Left hindlimb (tissue), 1 donor: Measurements from ENCODE around the gene NFATC4.
"Not testable (repeated sequence)": the region's sequence is repeated elsewhere in the genome, so short reads cannot be mapped to it uniquely, and the experiment has no call there.

Experiments used
- DNase-seq: peaks from one replicate; pipeline ENCODE4 v3.0.0-alpha.2; 2018

The NFATC4 gene

GRCh38 chr14:24368562-24369252 is 723 bp downstream of the NFATC4 start:
- peak; percentile 93 for DNase-seq

GRCh38 chr14:24369463-24369862 is 1.5 kb downstream of the NFATC4 start:
- DNase-seq, result peak; percentile 56

- DNase-seq, result no peak
Observed at GRCh38 chr14:24369907-24370687, 2.1 kb downstream of the NFATC4 start.

GRCh38 chr14:24370748-24371147 is 2.8 kb downstream of the NFATC4 start:
- DNase-seq, result peak; percentile 52

GRCh38 chr14:24371605-24372004 is 3.6 kb downstream of the NFATC4 start:
- DNase-seq, result not testable (repeated sequence)

GRCh38 chr14:24372701-24373416 is 4.9 kb downstream of the NFATC4 start:
- no peak for DNase-seq

- DNase-seq, result no peak
Observed at GRCh38 chr14:24376448-24377070, 8.6 kb downstream of the NFATC4 start.

GRCh38 chr14:24377126-24377525 is 9.1 kb downstream of the NFATC4 start:
- DNase-seq, result no peak

GRCh38 chr14:24377657-24378056 is 9.7 kb downstream of the NFATC4 start:
- no peak for DNase-seq

GRCh38 chr14:24378327-24378726 is 10.3 kb downstream of the NFATC4 start:
- DNase-seq, result no peak

- no peak for DNase-seq
Observed at GRCh38 chr14:24378981-24379906, 11.3 kb downstream of the NFATC4 start.

GRCh38 chr14:24379907-24380730 is 12.1 kb downstream of the NFATC4 start:
- no peak for DNase-seq

- DNase-seq, result no peak
Observed at GRCh38 chr14:24381363-24382063, 13.5 kb downstream of the NFATC4 start.

GRCh38 chr14:24382064-24382371 is 14.0 kb downstream of the NFATC4 start:
- DNase-seq, result no peak

GRCh38 chr14:24384169-24384568 is 16.2 kb downstream of the NFATC4 start:
- DNase-seq, result no peak

GRCh38 chr14:24385524-24385923 is 17.5 kb downstream of the NFATC4 start:
- DNase-seq, result no peak

GRCh38 chr14:24387009-24387345 is 19.0 kb downstream of the NFATC4 start:
- DNase-seq, result no peak

GRCh38 chr14:24387579-24387978 is 19.6 kb downstream of the NFATC4 start:
- DNase-seq, result not testable (repeated sequence)

GRCh38 chr14:24388474-24389179 is 20.6 kb downstream of the NFATC4 start:
- no peak for DNase-seq

- DNase-seq, result no peak
Observed at GRCh38 chr14:24389226-24389848, 21.4 kb downstream of the NFATC4 start.
